LNCaP clone FGC (cell line): ENCODE results near the gene HEATR5A.
"Not testable (repeated sequence)": the region's sequence is repeated elsewhere in the genome, so short reads cannot be mapped to it uniquely, and the experiment has no call there.

ENCODE experiments used
- DNase-seq: peaks from one replicate; pipeline ENCODE4 v3.0.0-alpha.2; 2011; ENCODE audit warnings: low read depth
- H3K4me3 ChIP-seq: 2 replicates; pipeline ENCODE4 v1.5.1; 2011; ENCODE audit warnings: mild to moderate bottlenecking, low read depth, low read length, control low read depth
- TF ChIP-seq, protein P1 (sequence below): IDR thresholded peaks from 2 replicates; pipeline ENCODE4 v1.5.1; 2012; ENCODE audit warnings: mild to moderate bottlenecking; ENCODE audit not compliant: control insufficient read depth, insufficient read depth; ENCODE audit errors: extremely low read depth

The HEATR5A gene

DNA sequence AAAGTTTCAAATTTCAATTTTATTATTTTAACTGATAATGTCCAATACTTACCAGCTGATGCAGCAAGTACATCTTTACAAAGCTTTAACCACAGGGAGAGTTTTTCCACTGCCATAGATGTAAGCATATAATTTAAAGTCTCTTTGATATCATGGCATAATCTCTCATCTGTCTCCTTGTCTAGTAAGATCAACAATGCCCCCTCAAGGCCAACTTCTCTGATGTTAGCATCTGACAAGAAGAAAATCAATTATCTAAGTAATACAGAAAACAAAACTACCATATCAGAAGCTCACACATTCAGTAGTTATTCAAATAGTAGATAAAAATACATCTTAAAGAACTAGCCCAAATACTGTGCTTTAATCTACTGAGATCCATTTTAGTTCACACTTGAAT is 94.2 kb downstream of the HEATR5A start:
- no peak for DNase-seq
- no peak overlapping the region for H3K4me3 ChIP-seq
- TF ChIP-seq, protein P1, sequence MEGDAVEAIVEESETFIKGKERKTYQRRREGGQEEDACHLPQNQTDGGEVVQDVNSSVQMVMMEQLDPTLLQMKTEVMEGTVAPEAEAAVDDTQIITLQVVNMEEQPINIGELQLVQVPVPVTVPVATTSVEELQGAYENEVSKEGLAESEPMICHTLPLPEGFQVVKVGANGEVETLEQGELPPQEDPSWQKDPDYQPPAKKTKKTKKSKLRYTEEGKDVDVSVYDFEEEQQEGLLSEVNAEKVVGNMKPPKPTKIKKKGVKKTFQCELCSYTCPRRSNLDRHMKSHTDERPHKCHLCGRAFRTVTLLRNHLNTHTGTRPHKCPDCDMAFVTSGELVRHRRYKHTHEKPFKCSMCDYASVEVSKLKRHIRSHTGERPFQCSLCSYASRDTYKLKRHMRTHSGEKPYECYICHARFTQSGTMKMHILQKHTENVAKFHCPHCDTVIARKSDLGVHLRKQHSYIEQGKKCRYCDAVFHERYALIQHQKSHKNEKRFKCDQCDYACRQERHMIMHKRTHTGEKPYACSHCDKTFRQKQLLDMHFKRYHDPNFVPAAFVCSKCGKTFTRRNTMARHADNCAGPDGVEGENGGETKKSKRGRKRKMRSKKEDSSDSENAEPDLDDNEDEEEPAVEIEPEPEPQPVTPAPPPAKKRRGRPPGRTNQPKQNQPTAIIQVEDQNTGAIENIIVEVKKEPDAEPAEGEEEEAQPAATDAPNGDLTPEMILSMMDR: no peak

DNA sequence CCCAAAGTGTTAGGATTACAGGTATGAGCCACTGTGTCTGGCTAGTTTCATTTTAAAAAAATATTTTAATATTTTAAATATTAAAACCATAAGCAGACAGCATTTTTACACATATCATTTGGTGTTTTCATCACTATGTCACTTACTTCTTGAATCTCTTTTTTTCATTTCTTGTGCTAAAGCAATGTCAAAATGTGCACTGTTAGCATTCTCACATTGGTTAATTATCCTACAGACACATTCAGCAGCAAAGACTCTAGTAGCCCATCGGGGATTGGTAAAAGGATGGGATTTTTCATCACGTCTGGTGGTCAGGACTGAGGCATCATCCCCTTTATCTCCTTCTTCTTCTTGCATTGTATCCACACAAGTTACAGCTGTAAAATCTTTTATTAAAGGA is 96.9 kb downstream of the HEATR5A start:
- TF ChIP-seq, protein P1: no peak
- DNase-seq: no peak
- no peak overlapping the region for H3K4me3 ChIP-seq

- TF ChIP-seq, protein P1: no peak
- H3K4me3 ChIP-seq: no peak overlapping the region
- no peak for DNase-seq
These were observed 99.2 kb downstream of the HEATR5A start for GRCh38 chr14:31320922-31321766.

DNA sequence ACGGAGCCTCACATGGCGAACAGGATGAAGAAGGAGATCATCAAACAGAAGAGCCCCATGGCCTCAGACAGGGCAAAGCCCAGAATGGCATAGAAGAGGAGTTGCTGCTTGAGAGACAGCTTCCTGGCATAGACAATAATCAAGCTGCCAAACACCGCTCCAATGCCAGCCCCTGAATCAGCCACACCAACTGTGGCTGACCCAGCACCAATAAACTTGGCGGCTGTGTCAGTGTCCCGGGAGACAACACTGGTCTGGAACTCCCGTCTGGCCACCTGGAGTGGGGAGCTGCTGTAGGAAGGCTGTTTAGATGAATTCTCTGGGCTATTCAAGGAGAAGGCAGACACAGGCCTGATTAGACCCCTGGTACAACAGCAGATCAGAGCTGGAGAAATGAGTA is 100.1 kb downstream of the HEATR5A start:
- no peak for DNase-seq
- TF ChIP-seq, protein P1: no peak
- no peak overlapping the region for H3K4me3 ChIP-seq

DNA sequence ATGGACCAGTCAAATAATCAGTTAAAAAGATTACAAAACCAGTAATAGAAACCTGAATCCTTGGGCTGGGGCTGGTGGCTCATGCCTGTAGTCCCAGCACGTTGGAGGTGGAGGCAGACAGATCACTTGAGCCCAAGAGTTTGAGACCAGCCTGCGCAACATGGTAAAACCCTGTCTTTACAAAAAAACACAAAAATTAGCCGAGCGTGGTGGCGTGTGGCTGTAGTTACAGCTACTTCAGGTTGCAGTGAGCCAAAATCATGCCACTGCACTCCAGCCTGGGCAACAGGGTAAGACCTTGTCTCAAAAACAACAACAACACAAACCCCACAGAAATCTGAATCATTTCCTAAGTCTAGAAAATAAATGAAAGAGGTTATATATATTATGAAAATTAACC is 100.6 kb downstream of the HEATR5A start:
- DNase-seq: no peak
- H3K4me3 ChIP-seq: no peak overlapping the region
- TF ChIP-seq, protein P1: no peak

DNA sequence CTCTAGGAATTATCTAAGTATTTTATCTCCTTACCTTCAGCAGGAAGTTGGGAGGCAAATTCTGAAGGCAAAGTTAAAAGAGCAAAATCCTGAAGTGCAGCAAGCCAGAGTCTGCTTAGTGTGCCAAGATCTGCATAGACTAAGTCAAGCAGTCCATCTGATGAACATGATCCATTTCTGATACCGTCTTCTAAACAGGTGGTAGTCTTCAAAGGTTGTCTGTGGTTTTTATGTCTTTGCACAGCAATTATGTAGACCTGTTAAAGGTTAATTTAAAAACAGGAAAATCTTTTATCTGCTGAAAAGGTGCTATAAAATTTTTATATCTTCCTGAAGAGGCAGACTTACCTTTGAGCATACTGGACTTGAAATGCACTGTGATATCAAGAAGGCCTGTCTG is 107.4 kb downstream of the HEATR5A start:
- TF ChIP-seq, protein P1: no peak
- DNase-seq: peak; percentile 42
- no peak overlapping the region for H3K4me3 ChIP-seq

DNA sequence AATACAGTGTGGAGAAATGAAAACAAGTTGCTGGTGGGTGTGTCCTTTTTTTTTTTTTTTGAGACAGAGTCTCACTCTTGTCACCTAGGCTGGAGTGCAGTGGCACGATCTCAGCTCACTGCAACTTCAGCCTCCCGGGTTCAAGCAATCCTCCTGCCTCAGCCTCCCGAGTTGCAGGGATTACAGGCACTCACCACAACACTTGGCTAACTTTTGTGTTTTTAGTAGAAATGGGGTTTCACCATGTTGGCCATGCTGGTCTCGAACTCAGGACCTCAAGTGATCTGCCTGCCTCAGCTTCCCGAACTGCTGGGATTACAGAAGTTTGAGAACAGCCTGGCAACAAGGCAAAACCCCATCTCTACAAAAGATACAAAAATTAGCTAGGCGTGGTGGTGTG is 108.0 kb downstream of the HEATR5A start:
- H3K4me3 ChIP-seq, DNase-seq: not testable (repeated sequence)
